ENCODE results near the gene MGAT3. TPM values are rescaled to one million over a fixed set of nuclear protein-coding genes. Genes with fewer than 3 reads are reported as not detected.
"Not testable (repeated sequence)": the region's sequence is repeated elsewhere in the genome, so short reads cannot be mapped to it uniquely, and the experiment has no call there.

Gene MGAT3
- total and polyA plus RNA-seq, 2 donors (not counting 3 experiments of a cell fraction or from before 2014, with no cell fraction given), result not detected

- Histone ChIP-seq H3K27me3 (ENCODE audit: control insufficient read depth in 2 of 2, insufficient read depth in 2 of 2, low read length in 2 of 2) (no peaks in the 10 kb centered on the region), H4K20me1 (replicated peaks; ENCODE audit: control insufficient read depth, extremely low read depth, insufficient read depth, low read length) (no peaks in the 10 kb centered on the region), H2AFZ (ENCODE audit: low read depth, low read length) (no peak overlapping the region), H3K9ac (replicated peaks; ENCODE audit: extremely low read depth, insufficient read depth, low read length) (no peak overlapping the region), H3K36me3 (ENCODE audit: control insufficient read depth in 2 of 2, extremely low read depth in 1 of 2, insufficient read depth in 2 of 2, low read length in 2 of 2) (peaks cover 0 to 3% of the 10 kb centered on the region in 2 experiments), H3K9me3 (replicated peaks; ENCODE audit: control insufficient read depth, insufficient read depth, low read length) (no peaks in the 10 kb centered on the region), H3K9me1 (replicated peaks; ENCODE audit: control insufficient read depth, extremely low read depth, insufficient read depth, low read length) (no peaks in the 10 kb centered on the region), H3K79me2 (ENCODE audit: control insufficient read depth, insufficient read depth, low read length) (peaks cover 4% of the 10 kb centered on the region), H3K4me1 (ENCODE audit: control insufficient read depth, extremely low read depth, insufficient read depth, low read length) (no peaks in the 10 kb centered on the region), H3K27ac (ENCODE audit: insufficient read depth, low read depth, low read length) (no peak overlapping the region), H3K4me2 (ENCODE audit: insufficient read depth, low read length) (no peak overlapping the region), H3K4me3 (replicated peaks in 1 of 3; ENCODE audit: insufficient read depth in 1 of 3, low read depth in 1 of 3, low read length in 3 of 3) (no peak overlapping the region)
- dilution Hi-C loops (cut with MboI; ENCODE audit: extremely low pct_ligation_motif_present, low sequenced_read_pairs) (no loop called here), intact Hi-C loops (cut with micrococcal nuclease) (no loop called here)
- ChIA-PET POLR2A (no interaction called here), CTCF (interaction anchor here (0.7 kb wide), 1 partner anchor 11 kb away, joined by 3 read pairs; the partner anchor contains the start of gene TAB1)
- DNase-seq (ENCODE audit: low read depth, low spot score), result no peak
- no peak for FAIRE-seq
- TF ChIP-seq CTCF (IDR thresholded peaks at IDR 0.05; ENCODE audit: extremely low read depth in 1 of 2, insufficient read depth in 1 of 2, low read depth in 1 of 2, low read length in 2 of 2), result no peak
- BruUV-seq (replicated peaks), result no TSS peak
Measured at GRCh38 chr22:39410264-39410663, 46.5 kb upstream of the MGAT3 start.

- H3K27ac ChIP-seq (ENCODE audit: insufficient read depth, low read depth, low read length); POLR2A ChIA-PET; dilution Hi-C loops (cut with MboI; ENCODE audit: extremely low pct_ligation_motif_present, low sequenced_read_pairs); H3K27me3 ChIP-seq (ENCODE audit: control insufficient read depth in 2 of 2, insufficient read depth in 2 of 2, low read length in 2 of 2); intact Hi-C loops (cut with micrococcal nuclease); CTCF ChIA-PET; H3K9ac ChIP-seq (replicated peaks; ENCODE audit: extremely low read depth, insufficient read depth, low read length); H3K9me3 ChIP-seq (replicated peaks; ENCODE audit: control insufficient read depth, insufficient read depth, low read length); H3K36me3 ChIP-seq (ENCODE audit: control insufficient read depth in 2 of 2, extremely low read depth in 1 of 2, insufficient read depth in 2 of 2, low read length in 2 of 2); H3K4me3 ChIP-seq (replicated peaks in 1 of 3; ENCODE audit: insufficient read depth in 1 of 3, low read depth in 1 of 3, low read length in 3 of 3); BruUV-seq (replicated peaks); H3K4me2 ChIP-seq (ENCODE audit: insufficient read depth, low read length); DNase-seq (ENCODE audit: low read depth, low spot score); H3K4me1 ChIP-seq (ENCODE audit: control insufficient read depth, extremely low read depth, insufficient read depth, low read length); H4K20me1 ChIP-seq (replicated peaks; ENCODE audit: control insufficient read depth, extremely low read depth, insufficient read depth, low read length); H3K9me1 ChIP-seq (replicated peaks; ENCODE audit: control insufficient read depth, extremely low read depth, insufficient read depth, low read length); H2AFZ ChIP-seq (ENCODE audit: low read depth, low read length); H3K79me2 ChIP-seq (ENCODE audit: control insufficient read depth, insufficient read depth, low read length): not testable (repeated sequence)
- FAIRE-seq, result peak; percentile 21
Measured at GRCh38 chr22:39411828-39412365, 44.9 kb upstream of the MGAT3 start.

GRCh38 chr22:39413204-39413603 lies 43.6 kb upstream of the MGAT3 start:
- intact Hi-C loops (cut with micrococcal nuclease); H3K9me3 ChIP-seq (replicated peaks; ENCODE audit: control insufficient read depth, insufficient read depth, low read length); BruUV-seq (replicated peaks); H3K9me1 ChIP-seq (replicated peaks; ENCODE audit: control insufficient read depth, extremely low read depth, insufficient read depth, low read length); H3K79me2 ChIP-seq (ENCODE audit: control insufficient read depth, insufficient read depth, low read length); H3K9ac ChIP-seq (replicated peaks; ENCODE audit: extremely low read depth, insufficient read depth, low read length); FAIRE-seq; H2AFZ ChIP-seq (ENCODE audit: low read depth, low read length); DNase-seq (ENCODE audit: low read depth, low spot score); H3K4me1 ChIP-seq (ENCODE audit: control insufficient read depth, extremely low read depth, insufficient read depth, low read length); H3K4me3 ChIP-seq (replicated peaks in 1 of 3; ENCODE audit: insufficient read depth in 1 of 3, low read depth in 1 of 3, low read length in 3 of 3); H3K27ac ChIP-seq (ENCODE audit: insufficient read depth, low read depth, low read length); H3K27me3 ChIP-seq (ENCODE audit: control insufficient read depth in 2 of 2, insufficient read depth in 2 of 2, low read length in 2 of 2); H3K4me2 ChIP-seq (ENCODE audit: insufficient read depth, low read length); dilution Hi-C loops (cut with MboI; ENCODE audit: extremely low pct_ligation_motif_present, low sequenced_read_pairs); H4K20me1 ChIP-seq (replicated peaks; ENCODE audit: control insufficient read depth, extremely low read depth, insufficient read depth, low read length): not testable (repeated sequence)
- peaks cover 0 to 12% of the 10 kb centered on the region in 2 experiments for H3K36me3 ChIP-seq (ENCODE audit: control insufficient read depth in 2 of 2, extremely low read depth in 1 of 2, insufficient read depth in 2 of 2, low read length in 2 of 2)
- POLR2A ChIA-PET, result interaction anchor here (1.0 kb wide), 1 partner anchor 33 kb away, joined by 3 read pairs; no protein-coding TSS in a partner anchor
- CTCF ChIA-PET, result interaction anchor here (1.1 kb wide), 1 partner anchor 13 kb away, joined by 5 read pairs; the partner anchor contains the start of gene TAB1

All from endothelial cell of umbilical vein (primary cell).